Right lobe of liver (tissue), 4 donors: ENCODE results near the gene MMP1.

ENCODE experiments used
- POLR2A ChIP-seq: fragments of 450-650 bp; IDR thresholded peaks from one replicate; pipeline ENCODE4 v1.6.1; 2017; ENCODE audit warnings: antibody characterized with exemption, mild to moderate bottlenecking
- TF ChIP-seq, protein P1 (sequence below), 4 donors: fragments of 200-600 bp in 3 of 4; fragments of 450-650 bp in 1 of 4; IDR thresholded peaks; one replicate each; pipeline versions ENCODE4 v1.5.1 to v1.8.0; 2016 to 2022; ENCODE audit warnings: antibody characterized with exemption in 4 of 4, mild to moderate bottlenecking in 2 of 4
- donor health status: DM: no; HTN: no; CAD: no.
- donor health status: DM: no; HTN: no; CAD: no.
- donor health status: DM: no; HTN: yes; CAD: no.

DNA sequence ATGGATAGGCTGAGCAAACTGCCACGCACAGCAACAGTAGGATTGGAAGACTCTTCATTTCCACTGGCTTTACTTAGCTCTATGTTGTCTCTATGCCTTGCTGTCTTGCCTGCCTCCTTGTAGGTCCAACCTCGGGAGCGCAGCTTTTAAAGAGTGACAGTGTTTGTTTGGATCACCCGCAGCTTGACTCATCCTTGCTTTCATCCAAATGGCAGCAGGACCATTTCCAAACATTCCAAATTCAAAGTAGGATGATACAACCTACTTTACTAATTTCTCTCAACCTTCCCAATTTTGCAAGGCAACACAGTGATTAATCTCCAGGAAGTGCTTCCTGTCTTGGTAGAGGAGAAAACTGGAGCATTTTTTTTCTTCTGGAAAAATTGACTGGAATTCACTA lies 45.5 kb upstream of the MMP1 start, which contains the start of gene MMP3:
- TF ChIP-seq, protein P1, sequence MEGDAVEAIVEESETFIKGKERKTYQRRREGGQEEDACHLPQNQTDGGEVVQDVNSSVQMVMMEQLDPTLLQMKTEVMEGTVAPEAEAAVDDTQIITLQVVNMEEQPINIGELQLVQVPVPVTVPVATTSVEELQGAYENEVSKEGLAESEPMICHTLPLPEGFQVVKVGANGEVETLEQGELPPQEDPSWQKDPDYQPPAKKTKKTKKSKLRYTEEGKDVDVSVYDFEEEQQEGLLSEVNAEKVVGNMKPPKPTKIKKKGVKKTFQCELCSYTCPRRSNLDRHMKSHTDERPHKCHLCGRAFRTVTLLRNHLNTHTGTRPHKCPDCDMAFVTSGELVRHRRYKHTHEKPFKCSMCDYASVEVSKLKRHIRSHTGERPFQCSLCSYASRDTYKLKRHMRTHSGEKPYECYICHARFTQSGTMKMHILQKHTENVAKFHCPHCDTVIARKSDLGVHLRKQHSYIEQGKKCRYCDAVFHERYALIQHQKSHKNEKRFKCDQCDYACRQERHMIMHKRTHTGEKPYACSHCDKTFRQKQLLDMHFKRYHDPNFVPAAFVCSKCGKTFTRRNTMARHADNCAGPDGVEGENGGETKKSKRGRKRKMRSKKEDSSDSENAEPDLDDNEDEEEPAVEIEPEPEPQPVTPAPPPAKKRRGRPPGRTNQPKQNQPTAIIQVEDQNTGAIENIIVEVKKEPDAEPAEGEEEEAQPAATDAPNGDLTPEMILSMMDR (IDR thresholded peaks at IDR 0.05), result no peak
- TF ChIP-seq POLR2A, result no peak
